Tibial artery (tissue), 4 donors: ENCODE measurements around the gene CARD9.
"Not testable (repeated sequence)": the region's sequence is repeated elsewhere in the genome, so short reads cannot be mapped to it uniquely, and the experiment has no call there.

Experiments used
- DNase-seq, 2 donors: peaks; one replicate each; pipeline ENCODE4 v3.0.0-alpha.2; 2019
- H3K27ac ChIP-seq, 2 donors: fragments of 200-600 bp; sonication (generic) in 1 of 2; 1 replicate in 1 of 2; 2 replicates in 1 of 2; pipeline ENCODE4 v1.5.1; 2018 to 2019; ENCODE audit warnings: mild to moderate bottlenecking in 1 of 2
- H3K27me3 ChIP-seq, 2 donors: fragments of 200-600 bp; sonication (generic) in 1 of 2; one replicate each; pipeline versions ENCODE4 v1.5.1 to v1.6.0; 2016 to 2019
- H3K36me3 ChIP-seq, 3 donors: fragments of 200-600 bp; sonication (generic) in 2 of 3; one replicate each; pipeline ENCODE4 v1.5.1; 2016 to 2019; ENCODE audit warnings: mild to moderate bottlenecking in 2 of 3
- H3K4me1 ChIP-seq, 4 donors: fragments of 200-600 bp; sonication (generic) in 2 of 4; 1 replicate in 3 of 4; 2 replicates in 1 of 4; pipeline ENCODE4 v1.5.1; 2016 to 2019
- H3K4me3 ChIP-seq, 2 donors: fragments of 200-600 bp; sonication (generic) in 1 of 2; 1 replicate in 1 of 2; 2 replicates in 1 of 2; pipeline ENCODE4 v1.5.1; 2018 to 2019; ENCODE audit warnings: mild to moderate bottlenecking in 2 of 2
- H3K9me3 ChIP-seq, 3 donors: fragments of 200-600 bp; sonication (generic) in 1 of 3; one replicate each; pipeline ENCODE4 v1.5.1; 2016 to 2019
- intact Hi-C: fragments of 100-400 bp; cut with DNase I; formaldehyde crosslinking; loops from one replicate; pipeline ENCODE4 v1.15.0; 2023; ENCODE audit warnings: low total_unique reads
- TF ChIP-seq, protein P1 (sequence below), 2 experiments: fragments of 200-600 bp in 1 of 2; fragments of 450-650 bp in 1 of 2; IDR thresholded peaks; one replicate each; pipeline ENCODE4 v1.5.1; 2017 to 2019; ENCODE audit warnings: antibody characterized with exemption in 2 of 2, mild to moderate bottlenecking in 1 of 2, moderate library complexity in 1 of 2

Gene CARD9

GRCh38 chr9:136409557-136410455 lies 36.3 kb upstream of the CARD9 start:
- TF ChIP-seq, protein P1, sequence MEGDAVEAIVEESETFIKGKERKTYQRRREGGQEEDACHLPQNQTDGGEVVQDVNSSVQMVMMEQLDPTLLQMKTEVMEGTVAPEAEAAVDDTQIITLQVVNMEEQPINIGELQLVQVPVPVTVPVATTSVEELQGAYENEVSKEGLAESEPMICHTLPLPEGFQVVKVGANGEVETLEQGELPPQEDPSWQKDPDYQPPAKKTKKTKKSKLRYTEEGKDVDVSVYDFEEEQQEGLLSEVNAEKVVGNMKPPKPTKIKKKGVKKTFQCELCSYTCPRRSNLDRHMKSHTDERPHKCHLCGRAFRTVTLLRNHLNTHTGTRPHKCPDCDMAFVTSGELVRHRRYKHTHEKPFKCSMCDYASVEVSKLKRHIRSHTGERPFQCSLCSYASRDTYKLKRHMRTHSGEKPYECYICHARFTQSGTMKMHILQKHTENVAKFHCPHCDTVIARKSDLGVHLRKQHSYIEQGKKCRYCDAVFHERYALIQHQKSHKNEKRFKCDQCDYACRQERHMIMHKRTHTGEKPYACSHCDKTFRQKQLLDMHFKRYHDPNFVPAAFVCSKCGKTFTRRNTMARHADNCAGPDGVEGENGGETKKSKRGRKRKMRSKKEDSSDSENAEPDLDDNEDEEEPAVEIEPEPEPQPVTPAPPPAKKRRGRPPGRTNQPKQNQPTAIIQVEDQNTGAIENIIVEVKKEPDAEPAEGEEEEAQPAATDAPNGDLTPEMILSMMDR (IDR thresholded peaks at IDR 0.05), result no peak
- intact Hi-C loops, result no loop called here
- H3K27me3 ChIP-seq, result no peaks in the 10 kb centered on the region
- no peak for DNase-seq
- no peaks in the 10 kb centered on the region for H3K9me3 ChIP-seq
- peak overlapping the region; percentile 79 to 87 for H3K27ac ChIP-seq
- peak overlapping the region; percentile 69 to 84 for H3K4me3 ChIP-seq
- peaks cover 0 to 29% (median 24%) of the 10 kb centered on the region in 4 donors for H3K4me1 ChIP-seq
- peaks cover 38 to 55% (median 48%) of the 10 kb centered on the region in 3 donors for H3K36me3 ChIP-seq

- Histone ChIP-seq H3K4me3 (no peak overlapping the region), H3K9me3 (no peaks in the 10 kb centered on the region), H3K27ac (no peak overlapping the region), H3K36me3 (peaks cover 23 to 53% (median 46%) of the 10 kb centered on the region in 3 donors), H3K27me3 (no peaks in the 10 kb centered on the region), H3K4me1 (peaks cover 0 to 28% (median 24%) of the 10 kb centered on the region in 4 donors)
- intact Hi-C loops, result no loop called here
- TF ChIP-seq, protein P1 (IDR thresholded peaks at IDR 0.05), result no peak
- DNase-seq, result no peak
Measured at GRCh38 chr9:136407911-136408310, 34.4 kb upstream of the CARD9 start.

DNA sequence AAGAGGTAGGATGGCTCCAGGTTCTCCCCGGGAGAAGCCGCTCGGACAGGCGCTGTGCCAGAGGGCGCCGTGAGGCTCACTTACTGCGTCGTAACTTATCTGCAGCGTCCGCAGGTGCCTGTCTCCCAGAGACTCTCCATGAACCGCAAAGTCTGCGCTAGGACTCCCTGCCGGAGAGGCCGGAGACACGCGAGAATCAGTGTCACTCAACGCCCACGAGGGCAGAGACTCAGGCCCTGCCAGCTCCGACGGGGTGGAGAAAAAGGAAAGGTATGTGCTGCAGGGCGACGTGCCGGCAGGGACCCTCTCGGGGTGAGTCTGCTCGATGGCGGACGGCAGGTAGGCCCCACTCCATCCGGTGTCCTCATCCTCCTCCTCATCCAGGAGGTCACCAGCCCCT lies 33.6 kb upstream of the CARD9 start:
- H3K4me3 ChIP-seq, H3K27me3 ChIP-seq, DNase-seq, H3K9me3 ChIP-seq, H3K27ac ChIP-seq, intact Hi-C loops: not testable (repeated sequence)
- Histone ChIP-seq H3K36me3 (peaks cover 19 to 56% (median 44%) of the 10 kb centered on the region in 3 donors), H3K4me1 (peaks cover 0 to 26% (median 22%) of the 10 kb centered on the region in 4 donors)

- peaks cover 0 to 15% (median 12%) of the 10 kb centered on the region in 4 donors for H3K4me1 ChIP-seq
- H3K27me3 ChIP-seq, intact Hi-C loops, H3K9me3 ChIP-seq, H3K27ac ChIP-seq, DNase-seq, H3K4me3 ChIP-seq: not testable (repeated sequence)
- peaks cover 19 to 60% (median 44%) of the 10 kb centered on the region in 3 donors for H3K36me3 ChIP-seq
Measured at GRCh38 chr9:136405904-136406303, 32.4 kb upstream of the CARD9 start.

- Histone ChIP-seq H3K4me3 (no peak overlapping the region), H3K9me3 (no peaks in the 10 kb centered on the region), H3K27me3 (no peaks in the 10 kb centered on the region), H3K27ac (no peak overlapping the region), H3K4me1 (peaks cover 0 to 16% (median 14%) of the 10 kb centered on the region in 4 donors), H3K36me3 (peaks cover 19 to 60% (median 44%) of the 10 kb centered on the region in 3 donors)
- TF ChIP-seq, protein P1 (IDR thresholded peaks at IDR 0.05), result no peak
- DNase-seq, result no peak
- intact Hi-C loops, result no loop called here
Measured at GRCh38 chr9:136405481-136405880, 32.0 kb upstream of the CARD9 start.

GRCh38 chr9:136404801-136405136 lies 31.3 kb upstream of the CARD9 start:
- DNase-seq, result no peak
- TF ChIP-seq, protein P1 (IDR thresholded peaks at IDR 0.05), result no peak
- peaks cover 19 to 60% (median 44%) of the 10 kb centered on the region in 3 donors for H3K36me3 ChIP-seq
- H3K9me3 ChIP-seq, result no peaks in the 10 kb centered on the region
- intact Hi-C loops, result no loop called here
- no peak overlapping the region for H3K27ac ChIP-seq
- no peaks in the 10 kb centered on the region for H3K27me3 ChIP-seq
- H3K4me3 ChIP-seq, result no peak overlapping the region
- H3K4me1 ChIP-seq, result peaks cover 0 to 16% (median 15%) of the 10 kb centered on the region in 4 donors
